Cortex of kidney (tissue), 1 donor: ENCODE results near the gene HTR3D.
"Not testable (repeated sequence)": the region's sequence is repeated elsewhere in the genome, so short reads cannot be mapped to it uniquely, and the experiment has no call there.

ENCODE experiments used
- DNase-seq: peaks from one replicate; lab custom pipeline; 2025; lab: John Stamatoyannopoulos, UW

HTR3D gene

DNA sequence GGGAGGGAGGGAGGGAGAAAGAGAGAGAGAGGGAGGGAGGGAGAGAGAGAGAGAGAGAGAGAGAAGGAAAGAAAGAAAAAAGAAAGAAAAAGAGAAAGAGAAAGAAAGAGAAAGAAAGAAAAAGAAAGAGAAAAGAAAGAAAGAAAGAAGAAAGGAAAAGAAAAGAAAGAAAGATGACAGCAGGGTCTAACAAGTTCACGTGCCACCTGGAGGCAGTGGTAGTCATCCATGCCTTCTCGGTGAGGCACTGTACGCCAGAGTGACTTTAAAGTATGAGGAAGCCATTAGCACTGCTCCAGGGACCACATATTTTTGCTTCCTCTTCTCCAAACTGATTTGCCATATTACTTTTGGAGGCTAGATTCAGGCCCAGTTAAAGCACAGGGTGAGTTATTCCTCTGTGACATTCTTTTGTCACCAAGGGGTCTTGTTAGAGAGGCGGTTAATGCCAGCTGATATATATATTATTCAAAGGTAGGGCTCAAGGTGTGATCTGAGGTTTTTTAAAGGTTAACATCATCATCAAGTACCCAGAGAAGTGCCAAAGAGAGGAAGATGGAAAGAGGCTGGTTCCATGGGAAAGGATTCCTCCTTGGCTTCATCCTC is at the start of gene HTR3D:
HTR3D (plus strand) TSS at position 556 of the 606 bp plus-strand sequence; CDS start at position 556, 0 bp downstream.
- no peak for DNase-seq

DNA sequence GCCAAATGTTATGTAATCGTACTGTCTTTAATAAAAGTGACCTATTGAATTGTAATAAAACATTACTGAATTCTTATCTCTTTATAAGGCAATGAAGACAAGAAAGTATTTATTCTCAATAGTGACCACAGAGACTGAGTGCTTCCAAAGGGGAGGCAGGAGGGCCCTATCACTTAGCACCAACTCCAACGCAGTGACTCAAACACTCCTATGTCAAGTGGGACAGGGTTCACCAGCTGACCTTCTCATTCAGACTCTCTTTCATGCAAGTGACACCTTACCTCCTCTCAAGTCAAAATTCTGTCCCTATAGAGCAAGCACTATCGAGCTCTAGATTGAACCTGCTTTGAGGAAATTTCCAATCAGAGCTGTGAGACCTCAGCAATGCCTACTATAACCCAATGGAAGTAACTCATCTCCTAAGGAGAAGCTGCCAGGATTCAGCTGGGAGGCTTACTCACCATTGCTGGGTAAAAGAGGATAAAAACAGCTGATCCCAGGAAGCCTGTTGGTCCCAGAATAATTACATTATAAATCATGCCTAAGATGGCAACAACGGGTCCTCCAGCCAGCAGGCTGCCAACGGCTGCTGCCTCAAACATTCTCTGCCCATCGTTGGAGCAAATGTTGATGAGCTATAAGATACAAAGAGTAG is 49.4 kb upstream of the HTR3D start:
- DNase-seq, result no peak

DNA sequence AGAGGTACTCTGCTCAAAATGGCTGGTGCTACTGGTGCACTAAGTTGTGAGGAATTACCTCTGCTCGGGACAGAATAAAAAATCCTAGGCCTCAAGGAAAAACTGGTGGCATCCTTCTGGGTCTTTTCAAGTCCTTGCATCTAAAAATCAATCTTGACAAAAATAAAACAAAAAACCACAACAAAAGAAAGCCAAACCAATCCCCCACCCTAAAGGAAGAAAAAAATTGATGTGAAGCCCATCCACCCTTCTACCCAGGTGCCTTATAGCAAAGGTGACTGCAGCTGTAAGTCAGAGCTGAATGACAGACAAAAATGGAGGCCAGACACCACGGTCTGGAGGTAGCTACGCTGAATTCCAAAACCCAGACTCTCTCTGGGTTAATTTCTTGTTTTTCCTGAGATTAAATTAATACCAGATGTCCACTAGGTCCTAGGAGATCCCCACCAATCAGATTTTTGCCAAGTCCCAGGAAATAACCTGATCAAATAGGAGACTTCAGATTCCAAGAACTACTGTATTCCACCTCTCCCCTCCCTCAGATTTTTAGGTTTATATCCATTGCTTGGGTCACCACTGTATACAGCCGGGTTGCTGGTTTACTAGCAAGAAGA is 47.3 kb upstream of the HTR3D start:
- no peak for DNase-seq

DNA sequence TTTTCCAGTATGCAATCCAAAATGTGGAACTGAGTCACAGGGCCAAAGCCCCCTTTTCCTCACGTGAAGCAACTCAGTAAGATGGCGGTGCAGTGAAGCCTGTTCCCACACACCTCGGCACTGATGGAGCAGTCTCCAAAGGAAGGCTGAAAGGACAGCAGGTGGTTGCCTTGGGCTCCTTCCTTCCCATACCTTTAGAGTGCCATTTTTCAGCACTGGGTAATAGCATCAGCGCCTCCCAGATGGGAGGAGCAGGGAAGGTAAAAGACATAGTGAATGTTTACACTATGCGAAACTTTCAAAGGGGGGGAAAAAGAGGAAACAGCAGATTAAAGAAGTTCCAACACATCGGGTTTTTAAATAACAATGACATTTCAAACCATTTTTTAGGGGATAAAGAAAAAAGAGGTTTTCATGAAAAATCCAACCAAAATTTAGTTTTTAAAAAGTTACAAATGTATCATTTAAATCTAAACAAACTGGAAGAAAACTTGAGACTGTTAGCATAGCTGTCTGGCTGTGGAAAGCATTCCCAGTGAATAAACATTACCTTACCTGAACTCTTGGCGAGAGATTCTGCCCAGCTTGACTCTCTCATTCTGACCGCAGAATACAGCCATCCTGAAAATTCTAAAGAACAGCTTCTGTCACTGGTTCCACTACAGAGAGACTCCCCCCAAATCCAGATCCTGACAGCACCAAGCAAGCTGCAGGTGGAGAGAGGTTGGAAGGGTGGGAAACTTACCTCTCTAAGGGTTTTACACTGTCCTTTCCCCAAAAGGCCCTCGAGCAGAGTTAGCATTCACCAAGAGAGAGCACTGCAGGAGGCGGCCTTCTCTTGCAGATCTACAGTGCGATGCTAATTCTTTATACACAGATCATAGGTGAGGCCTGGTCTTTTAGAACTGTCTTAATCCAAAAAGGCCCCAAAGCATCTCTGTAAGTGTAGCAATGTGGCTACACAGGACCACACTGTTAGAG is 46.5 kb upstream of the HTR3D start:
- DNase-seq, result no peak

DNA sequence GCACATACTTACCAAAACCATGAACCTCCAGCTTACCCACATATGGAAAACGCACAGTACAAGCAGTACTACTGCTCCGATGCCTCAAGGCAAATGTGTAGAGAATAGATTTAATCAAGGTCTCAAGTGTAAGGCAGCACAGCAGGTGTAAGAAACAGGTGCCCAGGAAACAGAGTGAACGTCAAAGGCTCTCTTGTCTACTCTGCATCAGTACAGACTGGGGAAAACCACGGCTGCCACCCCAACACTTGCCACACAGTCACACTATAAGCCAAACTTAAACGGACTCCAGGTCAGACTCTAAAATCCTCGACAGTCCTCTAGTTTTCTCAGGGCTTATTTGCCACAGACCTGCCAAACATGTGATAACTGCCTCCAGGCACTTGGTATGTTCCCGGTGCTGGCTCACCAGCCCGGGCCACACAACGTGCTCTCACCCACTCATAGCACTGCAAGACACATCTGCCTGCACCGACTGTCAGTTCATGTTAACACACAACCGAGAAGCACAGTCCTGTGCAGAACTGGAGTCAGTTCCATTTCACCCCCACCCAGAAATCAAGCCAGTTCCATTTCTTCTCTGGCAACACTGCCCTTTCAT is 44.4 kb upstream of the HTR3D start:
- no peak for DNase-seq

GRCh38 chr3:183988216-183988790 is 43.2 kb upstream of the HTR3D start:
- no peak for DNase-seq

GRCh38 chr3:183991403-183991802 is 40.1 kb upstream of the HTR3D start:
- DNase-seq, result no peak

GRCh38 chr3:184001761-184002160 is 29.8 kb upstream of the HTR3D start:
- no peak for DNase-seq

GRCh38 chr3:184002469-184002868 is 29.1 kb upstream of the HTR3D start:
- DNase-seq, result no peak

DNA sequence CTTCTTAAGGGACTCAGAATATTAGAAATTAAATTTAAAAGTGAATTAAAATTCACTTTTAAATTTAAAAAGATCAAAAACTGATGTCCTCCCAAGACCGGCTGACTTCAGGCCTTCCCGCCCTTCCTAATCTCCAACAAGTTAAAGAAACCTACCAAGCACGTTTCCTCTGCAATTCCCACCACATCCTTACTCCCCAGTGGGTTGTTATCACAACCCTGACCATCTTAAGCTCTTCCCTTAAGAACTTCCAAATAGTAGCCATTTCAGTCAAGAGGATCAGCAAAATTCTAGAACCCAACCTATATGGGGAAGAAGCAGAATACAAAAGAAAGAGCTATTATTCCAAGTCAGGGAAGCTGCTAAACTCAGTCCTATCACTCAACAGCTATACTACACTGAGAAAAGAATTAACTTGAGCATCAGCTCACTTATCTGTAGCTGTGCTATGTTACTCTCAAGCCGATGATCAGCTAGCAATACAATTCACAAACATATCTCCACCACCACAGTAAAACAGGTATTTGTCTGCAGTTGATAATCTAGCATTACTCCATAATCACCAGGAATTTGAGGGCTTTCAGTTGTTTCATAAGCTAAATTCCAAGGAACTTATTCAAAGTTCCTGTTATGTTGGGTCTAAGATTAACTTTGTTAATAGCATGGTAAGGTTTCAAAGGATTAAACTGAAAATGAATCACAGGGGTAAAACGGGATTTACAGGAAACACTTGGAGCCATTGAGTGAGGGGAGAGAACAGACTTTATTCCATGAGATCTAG is 28.2 kb upstream of the HTR3D start:
- DNase-seq, result no peak

GRCh38 chr3:184004476-184004875 is 27.1 kb upstream of the HTR3D start:
- no peak for DNase-seq

DNA sequence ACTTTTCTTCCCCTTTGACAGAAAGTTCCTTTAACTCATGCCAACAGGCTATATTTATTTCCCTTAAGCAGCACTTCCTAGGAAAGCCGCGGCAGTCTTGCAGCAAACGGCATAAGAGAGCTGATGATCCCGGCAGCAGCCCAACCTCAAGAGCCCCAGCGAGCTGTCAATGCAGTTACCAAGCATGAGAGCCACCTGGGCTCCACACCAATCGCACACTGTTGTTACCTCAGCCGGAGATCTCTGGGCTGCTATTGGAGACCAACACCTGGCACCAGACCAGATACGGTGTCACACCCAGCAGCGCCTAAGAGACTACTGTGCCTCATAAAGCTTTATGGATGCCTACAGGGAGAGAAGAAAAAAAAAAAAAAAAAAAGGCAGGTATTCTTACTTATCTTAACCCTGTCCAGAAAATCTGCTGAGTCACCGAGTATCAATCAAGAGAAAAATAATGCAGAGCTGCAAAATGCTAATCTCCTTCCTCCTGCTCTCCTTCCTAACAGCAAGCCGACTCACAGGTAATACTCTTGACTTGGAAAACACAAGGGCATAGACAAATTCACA is 25.5 kb upstream of the HTR3D start:
- DNase-seq, result no peak

DNA sequence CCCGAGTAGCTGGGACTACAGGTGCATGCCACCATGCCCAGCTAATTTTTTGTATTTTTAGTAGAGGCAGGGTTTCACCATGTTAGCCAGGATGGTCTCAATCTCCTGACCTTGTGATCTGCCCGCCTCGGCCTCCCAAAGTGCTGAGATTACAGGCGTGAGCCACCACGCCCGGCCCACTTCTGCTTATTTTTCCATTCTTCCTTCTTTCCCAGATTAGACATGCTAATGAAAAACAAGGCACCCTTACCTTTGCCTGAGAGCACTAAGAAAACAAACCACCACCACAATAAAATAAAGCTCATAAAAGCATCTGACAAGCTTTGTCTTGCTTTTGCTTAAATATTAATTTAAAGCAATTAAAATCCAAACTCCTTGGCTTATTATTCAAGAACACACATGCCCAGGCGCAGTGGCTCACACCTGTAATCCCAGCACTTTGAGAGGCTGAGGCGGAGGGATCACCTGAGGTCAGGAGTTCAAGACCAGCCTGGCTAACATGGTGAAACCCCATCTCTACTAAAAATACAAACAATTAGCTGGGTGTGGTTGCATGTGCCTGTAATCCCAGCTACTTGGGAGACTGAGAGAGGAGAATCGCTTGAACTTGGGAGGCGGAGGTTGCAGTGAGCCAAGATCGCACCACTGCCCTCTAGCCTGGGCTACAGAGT is 24.3 kb upstream of the HTR3D start:
- DNase-seq, result not testable (repeated sequence)

GRCh38 chr3:184008161-184008560 is 23.4 kb upstream of the HTR3D start:
- DNase-seq, result no peak

- no peak for DNase-seq
Measured at GRCh38 chr3:184011230-184011876, 20.2 kb upstream of the HTR3D start.

DNA sequence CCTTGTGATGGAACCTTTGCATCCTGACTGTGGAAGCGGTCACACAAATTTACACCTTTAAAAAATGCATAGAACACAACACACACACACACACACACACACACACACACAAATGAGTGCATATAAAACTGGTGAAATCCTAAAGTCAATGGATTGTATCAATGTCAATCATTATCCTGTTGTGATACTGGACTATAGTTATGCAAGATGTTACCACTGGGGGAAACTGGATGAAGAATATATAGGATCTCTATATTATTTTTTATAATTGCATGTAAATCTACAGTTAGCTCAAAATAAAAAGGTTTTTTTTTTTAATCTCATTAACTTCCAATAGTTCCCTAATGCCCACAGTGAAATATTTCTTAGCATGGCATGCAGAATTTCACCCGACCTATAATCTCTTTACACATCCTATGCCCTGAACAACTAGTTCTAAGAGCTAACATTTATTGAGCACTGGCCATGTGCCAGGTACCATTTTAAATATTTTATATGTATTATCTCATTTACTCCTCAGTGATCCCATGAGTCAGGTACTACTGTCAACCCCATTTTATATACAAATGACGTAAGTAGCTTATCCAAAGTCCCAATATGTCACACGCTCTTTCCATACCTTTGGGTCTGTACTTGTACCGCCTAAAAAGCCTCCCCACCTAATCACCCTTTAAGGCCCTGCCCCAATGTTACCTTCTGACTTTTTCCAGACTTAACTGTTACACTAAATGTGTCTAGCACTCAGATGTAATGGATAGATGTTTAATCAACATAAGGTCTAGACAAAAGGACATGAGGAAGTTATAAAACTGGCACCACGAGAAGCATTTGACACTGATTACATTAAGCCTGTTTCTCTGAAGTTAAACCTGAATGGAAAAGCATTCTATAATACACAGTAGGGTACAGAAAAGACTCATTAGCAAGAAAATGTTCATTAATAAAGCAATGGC is 19.3 kb upstream of the HTR3D start:
- no peak for DNase-seq

- DNase-seq, result no peak
Measured at GRCh38 chr3:184015381-184016019, 16.0 kb upstream of the HTR3D start.

- no peak for DNase-seq
Measured at GRCh38 chr3:184016169-184016570, 15.4 kb upstream of the HTR3D start.
